LNCaP clone FGC (cell line): ENCODE data around the gene SMYD3.

ENCODE experiments used
- DNase-seq: peaks from one replicate; pipeline ENCODE4 v3.0.0-alpha.2; 2011; ENCODE audit warnings: low read depth
- H3K4me3 ChIP-seq: 2 replicates; pipeline ENCODE4 v1.5.1; 2011; ENCODE audit warnings: mild to moderate bottlenecking, low read depth, low read length, control low read depth
- TF ChIP-seq, protein P1 (sequence below): IDR thresholded peaks from 2 replicates; pipeline ENCODE4 v1.5.1; 2012; ENCODE audit warnings: mild to moderate bottlenecking; ENCODE audit not compliant: control insufficient read depth, insufficient read depth; ENCODE audit errors: extremely low read depth

SMYD3 gene

GRCh38 chr1:245872475-245872874, 634.6 kb downstream of the SMYD3 start:
- TF ChIP-seq, protein P1, sequence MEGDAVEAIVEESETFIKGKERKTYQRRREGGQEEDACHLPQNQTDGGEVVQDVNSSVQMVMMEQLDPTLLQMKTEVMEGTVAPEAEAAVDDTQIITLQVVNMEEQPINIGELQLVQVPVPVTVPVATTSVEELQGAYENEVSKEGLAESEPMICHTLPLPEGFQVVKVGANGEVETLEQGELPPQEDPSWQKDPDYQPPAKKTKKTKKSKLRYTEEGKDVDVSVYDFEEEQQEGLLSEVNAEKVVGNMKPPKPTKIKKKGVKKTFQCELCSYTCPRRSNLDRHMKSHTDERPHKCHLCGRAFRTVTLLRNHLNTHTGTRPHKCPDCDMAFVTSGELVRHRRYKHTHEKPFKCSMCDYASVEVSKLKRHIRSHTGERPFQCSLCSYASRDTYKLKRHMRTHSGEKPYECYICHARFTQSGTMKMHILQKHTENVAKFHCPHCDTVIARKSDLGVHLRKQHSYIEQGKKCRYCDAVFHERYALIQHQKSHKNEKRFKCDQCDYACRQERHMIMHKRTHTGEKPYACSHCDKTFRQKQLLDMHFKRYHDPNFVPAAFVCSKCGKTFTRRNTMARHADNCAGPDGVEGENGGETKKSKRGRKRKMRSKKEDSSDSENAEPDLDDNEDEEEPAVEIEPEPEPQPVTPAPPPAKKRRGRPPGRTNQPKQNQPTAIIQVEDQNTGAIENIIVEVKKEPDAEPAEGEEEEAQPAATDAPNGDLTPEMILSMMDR = no peak
- H3K4me3 ChIP-seq = no peak overlapping the region
- DNase-seq = no peak

GRCh38 chr1:245871915-245872314, 635.2 kb downstream of the SMYD3 start:
- TF ChIP-seq, protein P1 = no peak
- no peak overlapping the region for H3K4me3 ChIP-seq
- DNase-seq = no peak

DNA sequence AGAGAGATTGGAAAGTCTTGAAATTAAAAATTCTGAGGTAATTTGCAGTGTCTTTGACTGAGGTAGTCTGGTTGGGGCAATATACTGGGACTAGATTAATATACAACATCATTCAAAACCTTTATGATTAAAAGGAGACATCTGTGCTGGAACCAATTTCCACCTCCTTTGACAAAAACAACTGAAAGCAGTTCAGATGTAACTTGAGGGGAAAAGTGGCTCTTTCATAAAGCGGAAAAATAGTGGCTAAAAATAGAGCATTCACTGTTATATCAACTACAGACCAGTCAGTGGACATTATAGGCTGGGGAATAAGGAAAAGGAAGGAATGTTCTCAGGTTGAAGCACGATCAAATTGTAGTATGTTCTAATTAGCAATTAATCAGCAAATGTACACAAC, 635.9 kb downstream of the SMYD3 start:
- TF ChIP-seq, protein P1 = no peak
- DNase-seq = no peak

GRCh38 chr1:245870698-245871097, 636.4 kb downstream of the SMYD3 start:
- H3K4me3 ChIP-seq = no peak overlapping the region
- TF ChIP-seq, protein P1 = no peak
- DNase-seq = no peak

More for the DNA sequence above, 635.9 kb downstream of the SMYD3 start:
- no peak overlapping the region for H3K4me3 ChIP-seq

DNA sequence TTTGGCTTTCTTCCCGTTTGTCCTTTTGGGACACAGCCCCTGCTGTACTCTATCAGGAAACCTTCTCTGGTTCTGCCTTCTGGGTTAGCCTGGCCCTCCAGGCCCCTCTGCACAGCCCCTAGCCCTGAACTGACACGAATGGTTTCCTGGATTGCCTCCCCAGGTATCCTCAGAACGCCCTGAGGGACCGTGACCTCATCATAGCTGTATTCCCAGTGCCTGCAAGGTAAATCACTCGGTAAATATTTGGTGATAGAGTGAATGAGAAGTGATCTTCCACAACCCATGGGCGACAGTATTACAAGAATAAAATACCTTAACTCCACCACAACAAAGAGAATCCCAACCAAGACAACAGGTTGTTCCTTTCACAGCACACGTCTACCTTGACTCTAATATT, 637.2 kb downstream of the SMYD3 start:
- TF ChIP-seq, protein P1 = no peak
- no peak overlapping the region for H3K4me3 ChIP-seq
- no peak for DNase-seq

DNA sequence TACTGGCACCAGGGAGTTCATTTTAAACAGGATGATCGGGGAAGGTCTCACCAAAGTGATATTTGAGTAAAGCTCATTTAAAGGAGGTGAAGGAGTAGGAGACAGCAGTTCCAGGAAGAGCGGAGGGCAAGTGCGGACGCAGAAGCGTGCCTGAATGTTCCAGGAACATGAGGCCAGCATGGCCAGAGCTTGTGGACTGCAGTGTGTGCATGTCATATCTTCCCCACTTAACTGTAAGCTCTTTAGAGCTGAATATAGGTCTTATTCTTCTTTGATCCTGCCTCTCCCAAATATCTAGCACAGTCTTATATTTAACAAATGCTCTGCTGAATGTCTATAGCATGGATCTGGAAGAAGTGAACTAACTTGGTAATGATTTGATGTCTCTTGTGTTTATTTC, 639.3 kb downstream of the SMYD3 start:
- H3K4me3 ChIP-seq = no peak overlapping the region
- DNase-seq = no peak
- TF ChIP-seq, protein P1 = no peak

DNA sequence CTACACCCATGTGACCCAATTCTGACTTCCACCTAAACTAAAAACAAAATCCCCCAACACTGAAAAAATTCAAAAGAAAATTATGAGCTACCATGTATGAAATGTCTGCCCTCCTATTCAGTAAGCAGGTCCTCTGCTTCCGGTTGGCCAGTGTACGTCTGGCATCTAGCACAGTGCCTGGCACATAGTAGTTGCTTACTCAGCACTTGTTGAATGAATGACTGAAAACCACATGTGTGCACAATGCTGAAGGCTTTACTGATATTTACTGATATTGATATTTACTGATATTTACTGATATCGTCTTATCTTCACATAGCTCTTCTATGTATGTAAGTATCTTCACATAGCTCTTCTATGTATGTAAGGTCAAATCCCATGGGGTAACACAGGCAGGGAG, 642.2 kb downstream of the SMYD3 start:
- H3K4me3 ChIP-seq = no peak overlapping the region
- no peak for DNase-seq
- TF ChIP-seq, protein P1 = no peak
